ENCODE data around the gene PTBP3.

PTBP3 gene

DNA sequence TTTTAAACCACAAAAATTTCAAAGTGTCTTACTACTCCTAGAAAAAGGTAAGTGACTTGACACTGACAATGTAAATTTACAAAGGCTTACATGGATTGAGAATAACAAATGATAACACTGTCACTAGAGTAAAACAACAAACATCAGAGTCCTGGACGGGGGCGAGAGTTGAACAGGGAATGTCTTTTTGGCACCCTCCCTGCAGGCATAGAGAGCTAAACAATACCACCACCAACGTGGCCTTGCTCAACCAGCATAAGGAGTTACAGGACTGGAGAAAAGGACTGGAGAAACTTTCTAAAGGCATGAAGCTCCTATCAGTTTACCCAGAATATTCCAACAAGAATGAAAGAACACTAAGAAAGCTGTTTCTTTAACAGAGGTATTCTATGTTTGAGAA lies 55.3 kb downstream of the PTBP3 start:
- H3F3A ChIP-seq (ENCODE audit: insufficient read depth, low read length), result no peaks in the 10 kb centered on the region
- H3K4me1 ChIP-seq (ENCODE audit: low read length), result no peaks in the 10 kb centered on the region
- H3K4me2 ChIP-seq (ENCODE audit: low read depth, low read length), result no peak overlapping the region
- H3K36me3 ChIP-seq (replicated peaks; ENCODE audit: insufficient read depth, low read length), result no peaks in the 10 kb centered on the region
- H3K9me3 ChIP-seq (replicated peaks; ENCODE audit: insufficient read depth, low read length), result no peaks in the 10 kb centered on the region
- H3K79me2 ChIP-seq (ENCODE audit: low read length), result no peaks in the 10 kb centered on the region
- TF ChIP-seq CTCF (IDR thresholded peaks at IDR 0.05; ENCODE audit: low read length), result no peak
- no peak overlapping the region for H3K4me3 ChIP-seq (ENCODE audit: low read length)
- H3K9me2 ChIP-seq (replicated peaks; ENCODE audit: insufficient read depth, low read length), result no peaks in the 10 kb centered on the region
- H3K27me3 ChIP-seq (replicated peaks; ENCODE audit: insufficient read depth, low read length), result no peaks in the 10 kb centered on the region
- no peak overlapping the region for H3K9ac ChIP-seq (ENCODE audit: low read length)
- no peak for DNase-seq
- H3K27ac ChIP-seq (ENCODE audit: low read length), result no peak overlapping the region
- no peak overlapping the region for H2AFZ ChIP-seq (ENCODE audit: low read length)
- no peaks in the 10 kb centered on the region for H4K20me1 ChIP-seq (ENCODE audit: insufficient read depth, low read length)

DNA sequence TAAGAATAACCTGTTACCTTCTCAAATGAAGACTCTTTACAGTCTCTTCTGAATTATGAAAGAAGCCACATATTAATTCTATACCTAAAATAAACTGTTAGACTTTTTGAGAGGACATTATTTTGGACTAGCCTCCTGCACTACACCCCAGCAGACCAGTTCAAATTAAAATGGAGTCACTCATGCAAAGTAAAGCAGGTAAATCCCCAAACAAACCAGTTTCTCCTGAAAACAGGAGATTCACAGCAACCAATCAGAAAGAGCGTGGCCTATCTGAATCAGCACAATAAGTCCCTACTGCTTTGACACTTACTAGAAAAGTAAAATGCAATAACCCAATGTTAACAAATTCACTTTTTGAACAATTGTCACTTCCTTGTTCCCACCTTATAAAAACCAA lies 58.8 kb downstream of the PTBP3 start:
- no peak overlapping the region for H3K4me3 ChIP-seq (ENCODE audit: low read length)
- no peaks in the 10 kb centered on the region for H3F3A ChIP-seq (ENCODE audit: insufficient read depth, low read length)
- H3K4me2 ChIP-seq (ENCODE audit: low read depth, low read length), result no peak overlapping the region
- no peaks in the 10 kb centered on the region for H3K79me2 ChIP-seq (ENCODE audit: low read length)
- H3K4me1 ChIP-seq (ENCODE audit: low read length), result no peaks in the 10 kb centered on the region
- H3K9me3 ChIP-seq (replicated peaks; ENCODE audit: insufficient read depth, low read length), result no peaks in the 10 kb centered on the region
- no peaks in the 10 kb centered on the region for H3K27me3 ChIP-seq (replicated peaks; ENCODE audit: insufficient read depth, low read length)
- TF ChIP-seq CTCF (IDR thresholded peaks at IDR 0.05; ENCODE audit: low read length) (no peak), EZH2 (optimal IDR thresholded peaks at IDR 0.05; ENCODE audit: low read depth, low read length) (no peak), EZH2phosphoT487 (IDR thresholded peaks at IDR 0.05; ENCODE audit: low read length) (no peak)
- no peaks in the 10 kb centered on the region for H3K36me3 ChIP-seq (replicated peaks; ENCODE audit: insufficient read depth, low read length)
- H3K9ac ChIP-seq (ENCODE audit: low read length), result no peak overlapping the region
- no peak for DNase-seq
- H4K20me1 ChIP-seq (ENCODE audit: insufficient read depth, low read length), result no peaks in the 10 kb centered on the region
- H2AFZ ChIP-seq (ENCODE audit: low read length), result no peak overlapping the region
- H3K27ac ChIP-seq (ENCODE audit: low read length), result no peak overlapping the region
- no peaks in the 10 kb centered on the region for H3K9me2 ChIP-seq (replicated peaks; ENCODE audit: insufficient read depth, low read length)

DNA sequence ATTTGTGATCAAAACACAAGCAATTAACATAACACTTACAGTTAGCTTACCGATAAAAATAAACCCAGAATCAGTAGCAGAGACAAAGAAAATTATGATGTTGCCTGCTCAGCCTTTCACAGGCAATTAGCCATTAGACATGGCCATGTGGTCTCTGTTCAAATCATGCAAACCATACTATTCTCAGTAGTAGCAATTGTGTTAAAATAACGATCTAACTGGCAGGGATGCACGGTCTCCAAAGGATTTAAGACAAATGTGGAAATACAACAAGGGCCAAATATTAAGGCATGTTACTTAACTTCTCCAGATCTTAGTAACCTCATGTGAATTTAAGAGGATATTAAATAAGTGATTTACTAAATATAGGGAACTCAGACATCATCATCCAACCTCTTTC lies 59.5 kb downstream of the PTBP3 start:
- Histone ChIP-seq H3K9me2 (replicated peaks; ENCODE audit: insufficient read depth, low read length) (no peaks in the 10 kb centered on the region), H3K4me2 (ENCODE audit: low read depth, low read length) (no peak overlapping the region), H3K9me3 (replicated peaks; ENCODE audit: insufficient read depth, low read length) (no peaks in the 10 kb centered on the region), H3K4me3 (ENCODE audit: low read length) (no peak overlapping the region), H3K79me2 (ENCODE audit: low read length) (no peaks in the 10 kb centered on the region), H4K20me1 (ENCODE audit: insufficient read depth, low read length) (no peaks in the 10 kb centered on the region), H3F3A (ENCODE audit: insufficient read depth, low read length) (no peaks in the 10 kb centered on the region), H3K36me3 (replicated peaks; ENCODE audit: insufficient read depth, low read length) (no peaks in the 10 kb centered on the region), H2AFZ (ENCODE audit: low read length) (no peak overlapping the region), H3K27ac (ENCODE audit: low read length) (no peak overlapping the region), H3K4me1 (ENCODE audit: low read length) (no peaks in the 10 kb centered on the region), H3K27me3 (replicated peaks; ENCODE audit: insufficient read depth, low read length) (no peaks in the 10 kb centered on the region), H3K9ac (ENCODE audit: low read length) (no peak overlapping the region)
- no peak for TF ChIP-seq EZH2 (optimal IDR thresholded peaks at IDR 0.05; ENCODE audit: low read depth, low read length)
- no peak for TF ChIP-seq CTCF (IDR thresholded peaks at IDR 0.05; ENCODE audit: low read length)
- no peak for TF ChIP-seq EZH2phosphoT487 (IDR thresholded peaks at IDR 0.05; ENCODE audit: low read length)
- no peak for DNase-seq

Data from MM.1S (cell line).